Measurements from ENCODE around the gene L3MBTL3.

GRCh38 chr6:130187335-130188206 is 169.2 kb downstream of the L3MBTL3 start:
- no peak for TF ChIP-seq CTCF (IDR thresholded peaks at IDR 0.05; ENCODE audit: poor library complexity, severe bottlenecking)
- no peak for TF ChIP-seq POLR2AphosphoS5 (IDR thresholded peaks at IDR 0.05)
- TF ChIP-seq TAF1 (IDR thresholded peaks at IDR 0.05; ENCODE audit: low read depth), result no peak
- no peak for TF ChIP-seq SMC3 (conservative IDR thresholded peaks at IDR 0.05; ENCODE audit: poor library complexity)
- no peak for TF ChIP-seq EZH2 (IDR thresholded peaks at IDR 0.05; ENCODE audit: borderline replicate concordance, insufficient read depth, low read length, poor library complexity, severe bottlenecking)

All from neural cell (in vitro differentiated cells).